Neuronal stem cell (in vitro differentiated cells): ENCODE results near the gene PNPLA1.
A peak's percentile ranks its signal among the peaks of the same experiment; 100 is the strongest.

Experiments used
- DNase-seq: peaks from one replicate; pipeline ENCODE4 v3.0.0-alpha.2; 2013; ENCODE audit warnings: low spot score
- H2AFZ ChIP-seq: one replicate; pipeline ENCODE4 v1.6.1; 2013; ENCODE audit warnings: mild to moderate bottlenecking, low read length, inconsistent platforms
- H2AK5ac ChIP-seq: 2 replicates; pipeline ENCODE4 v1.6.1; 2013; ENCODE audit warnings: low read depth, mild to moderate bottlenecking, inconsistent platforms, low read length, moderate library complexity, mixed read lengths
- H2BK120ac ChIP-seq: 2 replicates; pipeline ENCODE4 v1.6.1; 2013; ENCODE audit warnings: low read depth, mild to moderate bottlenecking, inconsistent platforms, low read length, moderate library complexity, mixed read lengths
- H2BK12ac ChIP-seq: one replicate; pipeline ENCODE4 v1.6.1; 2013; ENCODE audit warnings: low read length, inconsistent platforms
- H2BK15ac ChIP-seq: 2 replicates; pipeline ENCODE4 v1.6.1; 2013; ENCODE audit warnings: mild to moderate bottlenecking, low read length, inconsistent platforms, mixed read lengths
- H2BK5ac ChIP-seq: one replicate; pipeline ENCODE4 v1.6.1; 2013; ENCODE audit warnings: inconsistent platforms, mild to moderate bottlenecking, low read length, moderate library complexity
- H3K14ac ChIP-seq: one replicate; pipeline ENCODE4 v1.6.1; 2013; ENCODE audit warnings: low read length, inconsistent platforms
- H3K18ac ChIP-seq: 2 replicates; pipeline ENCODE4 v1.6.1; 2013; ENCODE audit warnings: low read length, inconsistent platforms
- H3K23ac ChIP-seq: 2 replicates; pipeline ENCODE4 v1.6.1; 2013; ENCODE audit warnings: low read depth, mild to moderate bottlenecking, mixed read lengths, low read length, inconsistent platforms; ENCODE audit not compliant: poor library complexity
- H3K27ac ChIP-seq: replicated peaks from 3 replicates; pipeline ENCODE4 v1.5.1; 2013; ENCODE audit warnings: low read length, inconsistent platforms
- H3K27me3 ChIP-seq, 3 experiments: 2 replicates each; pipeline ENCODE4 v1.6.1; 2013; ENCODE audit warnings: low read length in 3 of 3, mild to moderate bottlenecking in 2 of 3, inconsistent platforms in 1 of 3, low read depth in 1 of 3, mixed read lengths in 1 of 3, moderate library complexity in 1 of 3; ENCODE audit not compliant: control insufficient read depth in 3 of 3, insufficient read depth in 3 of 3
- H3K36me3 ChIP-seq, 2 donors: replicated peaks in 1 of 2; 2 replicates each; pipeline ENCODE4 v1.6.1; 2013; ENCODE audit warnings: low read length in 2 of 2; ENCODE audit not compliant: control insufficient read depth in 2 of 2, insufficient read depth in 2 of 2
- H3K4ac ChIP-seq: 2 replicates; pipeline ENCODE4 v1.6.1; 2013; ENCODE audit warnings: inconsistent platforms, mild to moderate bottlenecking, low read length, moderate library complexity
- H3K4me1 ChIP-seq, 2 donors: 1 replicate in 1 of 2; 2 replicates in 1 of 2; pipeline ENCODE4 v1.6.1; 2013; ENCODE audit warnings: low read length in 2 of 2, low read depth in 1 of 2; ENCODE audit not compliant: control insufficient read depth in 2 of 2, insufficient read depth in 1 of 2
- H3K4me2 ChIP-seq: one replicate; pipeline ENCODE4 v1.6.1; 2013; ENCODE audit warnings: mild to moderate bottlenecking, low read length, inconsistent platforms; ENCODE audit not compliant: insufficient read depth, poor library complexity, severe bottlenecking
- H3K4me3 ChIP-seq, 2 donors: 2 replicates each; pipeline ENCODE4 v1.5.1; 2013; ENCODE audit warnings: low read length in 2 of 2, mild to moderate bottlenecking in 2 of 2, inconsistent platforms in 1 of 2, moderate library complexity in 1 of 2
- H3K79me1 ChIP-seq: one replicate; pipeline ENCODE4 v1.6.1; 2013; ENCODE audit warnings: low read depth, mild to moderate bottlenecking, inconsistent platforms, low read length, moderate library complexity
- H3K9ac ChIP-seq: one replicate; pipeline ENCODE4 v1.6.1; 2013; ENCODE audit warnings: mild to moderate bottlenecking, low read depth, low read length, inconsistent platforms; ENCODE audit not compliant: poor library complexity
- H3K9me3 ChIP-seq, 2 donors: replicated peaks in 1 of 2; 2 replicates each; pipeline versions ENCODE3 to v1.6.1; 2013; ENCODE audit warnings: low read length in 2 of 2, mild to moderate bottlenecking in 2 of 2, inconsistent platforms in 1 of 2, low read depth in 1 of 2, mixed read lengths in 1 of 2, moderate library complexity in 1 of 2; ENCODE audit not compliant: control insufficient read depth in 2 of 2, insufficient read depth in 1 of 2
- H4K8ac ChIP-seq: one replicate; pipeline ENCODE4 v1.6.1; 2013; ENCODE audit warnings: low read depth, mild to moderate bottlenecking, inconsistent platforms, low read length, moderate library complexity
- H4K91ac ChIP-seq: one replicate; pipeline ENCODE4 v1.6.1; 2013; ENCODE audit warnings: low read length, low read depth, mild to moderate bottlenecking, inconsistent platforms; ENCODE audit not compliant: poor library complexity
- WGBS, 2 donors: extraction: QIAGEN DNeasy Blood & Tissue Kit; methylation state at CpG; one replicate each; pipeline ENCODE4 v1.1.7; 2013; ENCODE audit warnings: missing lambda C conversion rate in 2 of 2, mixed read lengths in 1 of 2; ENCODE audit not compliant: insufficient read length in 2 of 2, insufficient replicate concordance in 1 of 2; ENCODE audit errors: extremely low coverage in 2 of 2; 5-methylcytosine and 5-hydroxymethylcytosine counted together

The PNPLA1 gene

GRCh38 chr6:36319821-36320220 is 50.0 kb downstream of the PNPLA1 start:
- H2BK15ac ChIP-seq: no peak overlapping the region
- no peak overlapping the region for H3K27ac ChIP-seq
- H3K23ac ChIP-seq: no peak overlapping the region
- H3K18ac ChIP-seq: no peak overlapping the region
- peaks cover 5 to 18% of the 10 kb centered on the region in 2 donors for H3K4me1 ChIP-seq
- H2BK5ac ChIP-seq: no peak overlapping the region
- H2AFZ ChIP-seq: no peak overlapping the region
- H3K27me3 ChIP-seq: peaks cover 0 to 5% (median 0%) of the 10 kb centered on the region in 3 experiments
- H4K8ac ChIP-seq: no peak overlapping the region
- no peak overlapping the region for H3K4me2 ChIP-seq
- H2BK12ac ChIP-seq: no peak overlapping the region
- H3K4ac ChIP-seq: no peak overlapping the region
- H3K36me3 ChIP-seq: no peaks in the 10 kb centered on the region
- no peak overlapping the region for H2BK120ac ChIP-seq
- H3K9ac ChIP-seq: no peak overlapping the region
- no peaks in the 10 kb centered on the region for H3K9me3 ChIP-seq
- H3K79me1 ChIP-seq: no peaks in the 10 kb centered on the region
- no peak overlapping the region for H3K4me3 ChIP-seq
- H4K91ac ChIP-seq: no peak overlapping the region
- no peak for DNase-seq
- H3K14ac ChIP-seq: no peak overlapping the region
- no CpG with 5 or more reads among the region's 2 CpGs for WGBS, 2 donors
- H2AK5ac ChIP-seq: no peak overlapping the region

- Histone ChIP-seq H2BK12ac (no peak overlapping the region), H3K4me1 (peaks cover 6 to 18% of the 10 kb centered on the region in 2 donors), H3K23ac (no peak overlapping the region), H4K8ac (no peak overlapping the region), H4K91ac (no peak overlapping the region), H3K27ac (no peak overlapping the region), H3K18ac (no peak overlapping the region), H3K27me3 (peaks cover 0 to 5% (median 0%) of the 10 kb centered on the region in 3 experiments), H3K4me3 (no peak overlapping the region), H3K79me1 (no peaks in the 10 kb centered on the region), H3K14ac (no peak overlapping the region), H3K9ac (no peak overlapping the region), H2BK15ac (no peak overlapping the region), H2BK120ac (no peak overlapping the region), H2BK5ac (no peak overlapping the region), H2AK5ac (no peak overlapping the region), H3K4me2 (no peak overlapping the region), H3K36me3 (no peaks in the 10 kb centered on the region), H3K9me3 (no peaks in the 10 kb centered on the region), H3K4ac (no peak overlapping the region), H2AFZ (no peak overlapping the region)
- no peak for DNase-seq
- WGBS, 2 donors: no CpG with 5 or more reads among the region's 11 CpGs
These were observed 50.6 kb downstream of the PNPLA1 start for GRCh38 chr6:36320475-36320874.

GRCh38 chr6:36322591-36322990 is 52.7 kb downstream of the PNPLA1 start:
- no peaks in the 10 kb centered on the region for H3K79me1 ChIP-seq
- H2AK5ac ChIP-seq: no peak overlapping the region
- no peak overlapping the region for H3K14ac ChIP-seq
- H3K23ac ChIP-seq: no peak overlapping the region
- H3K4me3 ChIP-seq: no peak overlapping the region
- no peak overlapping the region for H2BK5ac ChIP-seq
- H4K8ac ChIP-seq: no peak overlapping the region
- no peak overlapping the region for H3K18ac ChIP-seq
- H3K27ac ChIP-seq: no peak overlapping the region
- no peak overlapping the region for H2BK12ac ChIP-seq
- peaks cover 25 to 27% of the 10 kb centered on the region in 2 donors for H3K4me1 ChIP-seq
- H3K4ac ChIP-seq: no peak overlapping the region
- H3K36me3 ChIP-seq: no peaks in the 10 kb centered on the region
- no peak overlapping the region for H4K91ac ChIP-seq
- no peak overlapping the region for H3K9ac ChIP-seq
- no peak overlapping the region for H2BK15ac ChIP-seq
- H3K9me3 ChIP-seq: no peaks in the 10 kb centered on the region
- peaks cover 0 to 3% (median 0%) of the 10 kb centered on the region in 3 experiments for H3K27me3 ChIP-seq
- H2BK120ac ChIP-seq: no peak overlapping the region
- no peak overlapping the region for H2AFZ ChIP-seq
- WGBS, 2 donors: no CpG with 5 or more reads among the region's 3 CpGs
- DNase-seq: no peak
- no peak overlapping the region for H3K4me2 ChIP-seq

GRCh38 chr6:36323062-36323461 is 53.2 kb downstream of the PNPLA1 start:
- Histone ChIP-seq H3K9ac (no peak overlapping the region), H4K8ac (no peak overlapping the region), H3K4me1 (peaks cover 25 to 31% of the 10 kb centered on the region in 2 donors), H2BK120ac (no peak overlapping the region), H2BK12ac (no peak overlapping the region), H3K14ac (peak overlapping the region; percentile 22), H3K9me3 (no peaks in the 10 kb centered on the region), H3K36me3 (no peaks in the 10 kb centered on the region), H3K79me1 (no peaks in the 10 kb centered on the region), H4K91ac (no peak overlapping the region), H3K4me3 (no peak overlapping the region), H3K4ac (no peak overlapping the region), H2BK5ac (no peak overlapping the region), H3K23ac (no peak overlapping the region), H3K18ac (peak overlapping the region; percentile 33), H3K4me2 (no peak overlapping the region), H2AK5ac (no peak overlapping the region), H2BK15ac (no peak overlapping the region), H3K27me3 (peaks cover 0 to 3% (median 0%) of the 10 kb centered on the region in 3 experiments), H2AFZ (peak overlapping the region; percentile 12), H3K27ac (no peak overlapping the region)
- WGBS, 2 donors: no CpG with 5 or more reads among the region's 8 CpGs
- peak; percentile 33 for DNase-seq
